Thyroid gland (tissue), 4 donors: ENCODE data around the gene DSG3.

Experiments used
- POLR2A ChIP-seq, 2 donors: fragments of 450-650 bp; IDR thresholded peaks; one replicate each; pipeline ENCODE4 v1.6.1; 2017; ENCODE audit warnings: antibody characterized with exemption in 2 of 2, mild to moderate bottlenecking in 2 of 2, moderate library complexity in 1 of 2
- TF ChIP-seq, protein P1 (sequence below), 6 experiments: fragments of 200-600 bp in 3 of 6; fragments of 450-650 bp in 3 of 6; sonication (generic) in 3 of 6; IDR thresholded peaks; one replicate each; pipeline ENCODE4 v1.5.1; 2016 to 2019; ENCODE audit warnings: antibody characterized with exemption in 6 of 6, mild to moderate bottlenecking in 2 of 6, inconsistent platforms in 1 of 6, moderate library complexity in 1 of 6

DNA sequence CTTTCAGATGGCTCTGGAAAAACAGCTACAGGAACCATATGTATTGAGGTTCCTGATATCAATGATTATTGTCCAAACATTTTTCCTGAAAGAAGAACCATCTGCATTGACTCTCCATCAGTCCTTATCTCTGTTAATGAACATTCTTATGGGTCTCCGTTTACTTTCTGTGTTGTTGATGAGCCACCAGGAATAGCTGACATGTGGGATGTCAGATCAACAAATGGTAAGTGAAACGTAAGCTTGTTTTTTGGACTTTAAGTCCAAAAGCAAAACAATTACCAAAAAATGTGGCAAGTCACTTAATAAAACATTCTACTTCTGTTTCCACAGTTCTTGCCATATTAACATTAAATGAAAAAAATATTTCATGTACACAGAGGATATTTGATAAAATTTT is 44.1 kb upstream of the DSG3 start:
- TF ChIP-seq, protein P1, sequence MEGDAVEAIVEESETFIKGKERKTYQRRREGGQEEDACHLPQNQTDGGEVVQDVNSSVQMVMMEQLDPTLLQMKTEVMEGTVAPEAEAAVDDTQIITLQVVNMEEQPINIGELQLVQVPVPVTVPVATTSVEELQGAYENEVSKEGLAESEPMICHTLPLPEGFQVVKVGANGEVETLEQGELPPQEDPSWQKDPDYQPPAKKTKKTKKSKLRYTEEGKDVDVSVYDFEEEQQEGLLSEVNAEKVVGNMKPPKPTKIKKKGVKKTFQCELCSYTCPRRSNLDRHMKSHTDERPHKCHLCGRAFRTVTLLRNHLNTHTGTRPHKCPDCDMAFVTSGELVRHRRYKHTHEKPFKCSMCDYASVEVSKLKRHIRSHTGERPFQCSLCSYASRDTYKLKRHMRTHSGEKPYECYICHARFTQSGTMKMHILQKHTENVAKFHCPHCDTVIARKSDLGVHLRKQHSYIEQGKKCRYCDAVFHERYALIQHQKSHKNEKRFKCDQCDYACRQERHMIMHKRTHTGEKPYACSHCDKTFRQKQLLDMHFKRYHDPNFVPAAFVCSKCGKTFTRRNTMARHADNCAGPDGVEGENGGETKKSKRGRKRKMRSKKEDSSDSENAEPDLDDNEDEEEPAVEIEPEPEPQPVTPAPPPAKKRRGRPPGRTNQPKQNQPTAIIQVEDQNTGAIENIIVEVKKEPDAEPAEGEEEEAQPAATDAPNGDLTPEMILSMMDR (IDR thresholded peaks at IDR 0.05): no peak
- TF ChIP-seq POLR2A (IDR thresholded peaks at IDR 0.05): no peak
